ENCODE results near the gene RALGAPB.
A peak's percentile ranks its signal among the peaks of the same experiment; 100 is the strongest.
"Not testable (repeated sequence)": the region's sequence is repeated elsewhere in the genome, so short reads cannot be mapped to it uniquely, and the experiment has no call there.

RALGAPB gene

GRCh38 chr20:38432870-38433269, 39.8 kb upstream of the RALGAPB start:
- Histone ChIP-seq H3K4me1 (ENCODE audit: control insufficient read depth, insufficient read depth, low read length, poor library complexity, severe bottlenecking) (peaks cover 23% of the 10 kb centered on the region), H3K36me3 (ENCODE audit: control insufficient read depth, insufficient read depth, low read length) (peaks cover 46% of the 10 kb centered on the region)
- H3K27ac ChIP-seq (ENCODE audit: insufficient read depth, low read length, poor library complexity, severe bottlenecking); DNase-seq; H3K27me3 ChIP-seq (replicated peaks; ENCODE audit: control insufficient read depth, insufficient read depth, low read length, poor library complexity, severe bottlenecking); H3K4me3 ChIP-seq (ENCODE audit: insufficient read depth, low read depth, low read length, poor library complexity, severe bottlenecking); H3K9me3 ChIP-seq (ENCODE audit: control insufficient read depth, low read length): not testable (repeated sequence)

- Histone ChIP-seq H3K27ac (ENCODE audit: insufficient read depth, low read length, poor library complexity, severe bottlenecking) (peak overlapping the region; percentile 79), H3K36me3 (ENCODE audit: control insufficient read depth, insufficient read depth, low read length) (peaks cover 40% of the 10 kb centered on the region), H3K4me3 (ENCODE audit: insufficient read depth, low read depth, low read length, poor library complexity, severe bottlenecking) (peak overlapping the region; percentile 67), H3K9me3 (ENCODE audit: control insufficient read depth, low read length) (no peaks in the 10 kb centered on the region), H3K27me3 (replicated peaks; ENCODE audit: control insufficient read depth, insufficient read depth, low read length, poor library complexity, severe bottlenecking) (no peaks in the 10 kb centered on the region), H3K4me1 (ENCODE audit: control insufficient read depth, insufficient read depth, low read length, poor library complexity, severe bottlenecking) (peaks cover 23% of the 10 kb centered on the region)
- no peak for DNase-seq
Measured at GRCh38 chr20:38433304-38433972, 39.2 kb upstream of the RALGAPB start.

- no peaks in the 10 kb centered on the region for H3K9me3 ChIP-seq (ENCODE audit: control insufficient read depth, low read length)
- H3K36me3 ChIP-seq (ENCODE audit: control insufficient read depth, insufficient read depth, low read length), result peaks cover 31% of the 10 kb centered on the region
- peaks cover 23% of the 10 kb centered on the region for H3K4me1 ChIP-seq (ENCODE audit: control insufficient read depth, insufficient read depth, low read length, poor library complexity, severe bottlenecking)
- no peaks in the 10 kb centered on the region for H3K27me3 ChIP-seq (replicated peaks; ENCODE audit: control insufficient read depth, insufficient read depth, low read length, poor library complexity, severe bottlenecking)
- DNase-seq, result peak in 1 of 3 donors; percentile 9
- H3K4me3 ChIP-seq (ENCODE audit: insufficient read depth, low read depth, low read length, poor library complexity, severe bottlenecking), result peak overlapping the region; percentile 67
- peak overlapping the region; percentile 79 for H3K27ac ChIP-seq (ENCODE audit: insufficient read depth, low read length, poor library complexity, severe bottlenecking)
Measured at GRCh38 chr20:38434301-38434741, 38.3 kb upstream of the RALGAPB start.

GRCh38 chr20:38434770-38435554, 37.7 kb upstream of the RALGAPB start, which contains the start of gene SNHG17:
TSS of gene SNHG17 (minus strand) at chr20:38435328.
- Histone ChIP-seq H3K27ac (ENCODE audit: insufficient read depth, low read length, poor library complexity, severe bottlenecking) (peak within 1 kb of the TSS; percentile 79), H3K9me3 (ENCODE audit: control insufficient read depth, low read length) (no peaks in the 10 kb centered on the region), H3K4me3 (ENCODE audit: insufficient read depth, low read depth, low read length, poor library complexity, severe bottlenecking) (peak within 1 kb of the TSS; percentile 67), H3K27me3 (replicated peaks; ENCODE audit: control insufficient read depth, insufficient read depth, low read length, poor library complexity, severe bottlenecking) (no peaks in the 10 kb centered on the region), H3K4me1 (ENCODE audit: control insufficient read depth, insufficient read depth, low read length, poor library complexity, severe bottlenecking) (peaks cover 23% of the 10 kb centered on the region), H3K36me3 (ENCODE audit: control insufficient read depth, insufficient read depth, low read length) (peaks cover 25% of the 10 kb centered on the region)
- DNase-seq, result peak; percentile 77 to 85 (median 79)

GRCh38 chr20:38435555-38435939, 37.1 kb upstream of the RALGAPB start:
- DNase-seq, result no peak
- Histone ChIP-seq H3K9me3 (ENCODE audit: control insufficient read depth, low read length) (no peaks in the 10 kb centered on the region), H3K27ac (ENCODE audit: insufficient read depth, low read length, poor library complexity, severe bottlenecking) (no peak overlapping the region), H3K27me3 (replicated peaks; ENCODE audit: control insufficient read depth, insufficient read depth, low read length, poor library complexity, severe bottlenecking) (no peaks in the 10 kb centered on the region), H3K4me1 (ENCODE audit: control insufficient read depth, insufficient read depth, low read length, poor library complexity, severe bottlenecking) (peaks cover 23% of the 10 kb centered on the region), H3K36me3 (ENCODE audit: control insufficient read depth, insufficient read depth, low read length) (peaks cover 22% of the 10 kb centered on the region), H3K4me3 (ENCODE audit: insufficient read depth, low read depth, low read length, poor library complexity, severe bottlenecking) (no peak overlapping the region)

- Histone ChIP-seq H3K27me3 (replicated peaks; ENCODE audit: control insufficient read depth, insufficient read depth, low read length, poor library complexity, severe bottlenecking) (no peaks in the 10 kb centered on the region), H3K4me3 (ENCODE audit: insufficient read depth, low read depth, low read length, poor library complexity, severe bottlenecking) (no peak overlapping the region), H3K36me3 (ENCODE audit: control insufficient read depth, insufficient read depth, low read length) (peaks cover 3% of the 10 kb centered on the region), H3K4me1 (ENCODE audit: control insufficient read depth, insufficient read depth, low read length, poor library complexity, severe bottlenecking) (peaks cover 19% of the 10 kb centered on the region), H3K27ac (ENCODE audit: insufficient read depth, low read length, poor library complexity, severe bottlenecking) (no peak overlapping the region), H3K9me3 (ENCODE audit: control insufficient read depth, low read length) (no peaks in the 10 kb centered on the region)
- no peak for DNase-seq
Measured at GRCh38 chr20:38437796-38438195, 34.8 kb upstream of the RALGAPB start.

GRCh38 chr20:38441110-38441509, 31.5 kb upstream of the RALGAPB start:
- H3K27ac ChIP-seq (ENCODE audit: insufficient read depth, low read length, poor library complexity, severe bottlenecking); H3K9me3 ChIP-seq (ENCODE audit: control insufficient read depth, low read length); DNase-seq; H3K27me3 ChIP-seq (replicated peaks; ENCODE audit: control insufficient read depth, insufficient read depth, low read length, poor library complexity, severe bottlenecking); H3K4me3 ChIP-seq (ENCODE audit: insufficient read depth, low read depth, low read length, poor library complexity, severe bottlenecking); H3K4me1 ChIP-seq (ENCODE audit: control insufficient read depth, insufficient read depth, low read length, poor library complexity, severe bottlenecking); H3K36me3 ChIP-seq (ENCODE audit: control insufficient read depth, insufficient read depth, low read length): not testable (repeated sequence)

- no peak overlapping the region for H3K4me3 ChIP-seq (ENCODE audit: insufficient read depth, low read depth, low read length, poor library complexity, severe bottlenecking)
- H3K36me3 ChIP-seq (ENCODE audit: control insufficient read depth, insufficient read depth, low read length), result no peaks in the 10 kb centered on the region
- no peaks in the 10 kb centered on the region for H3K27me3 ChIP-seq (replicated peaks; ENCODE audit: control insufficient read depth, insufficient read depth, low read length, poor library complexity, severe bottlenecking)
- no peak overlapping the region for H3K27ac ChIP-seq (ENCODE audit: insufficient read depth, low read length, poor library complexity, severe bottlenecking)
- H3K4me1 ChIP-seq (ENCODE audit: control insufficient read depth, insufficient read depth, low read length, poor library complexity, severe bottlenecking), result peaks cover 8% of the 10 kb centered on the region
- H3K9me3 ChIP-seq (ENCODE audit: control insufficient read depth, low read length), result no peaks in the 10 kb centered on the region
- DNase-seq, result no peak
Measured at GRCh38 chr20:38441916-38442315, 30.7 kb upstream of the RALGAPB start.

GRCh38 chr20:38445381-38445796, 27.3 kb upstream of the RALGAPB start:
- no peak overlapping the region for H3K27ac ChIP-seq (ENCODE audit: insufficient read depth, low read length, poor library complexity, severe bottlenecking)
- H3K36me3 ChIP-seq (ENCODE audit: control insufficient read depth, insufficient read depth, low read length), result peaks cover 5% of the 10 kb centered on the region
- H3K4me3 ChIP-seq (ENCODE audit: insufficient read depth, low read depth, low read length, poor library complexity, severe bottlenecking), result no peak overlapping the region
- DNase-seq, result no peak
- H3K4me1 ChIP-seq (ENCODE audit: control insufficient read depth, insufficient read depth, low read length, poor library complexity, severe bottlenecking), result peaks cover 10% of the 10 kb centered on the region
- H3K9me3 ChIP-seq (ENCODE audit: control insufficient read depth, low read length), result no peaks in the 10 kb centered on the region
- no peaks in the 10 kb centered on the region for H3K27me3 ChIP-seq (replicated peaks; ENCODE audit: control insufficient read depth, insufficient read depth, low read length, poor library complexity, severe bottlenecking)

GRCh38 chr20:38445901-38446425, 26.7 kb upstream of the RALGAPB start:
- Histone ChIP-seq H3K4me1 (ENCODE audit: control insufficient read depth, insufficient read depth, low read length, poor library complexity, severe bottlenecking) (peaks cover 10% of the 10 kb centered on the region), H3K4me3 (ENCODE audit: insufficient read depth, low read depth, low read length, poor library complexity, severe bottlenecking) (peak overlapping the region; percentile 69), H3K36me3 (ENCODE audit: control insufficient read depth, insufficient read depth, low read length) (peaks cover 11% of the 10 kb centered on the region), H3K9me3 (ENCODE audit: control insufficient read depth, low read length) (no peaks in the 10 kb centered on the region), H3K27me3 (replicated peaks; ENCODE audit: control insufficient read depth, insufficient read depth, low read length, poor library complexity, severe bottlenecking) (no peaks in the 10 kb centered on the region), H3K27ac (ENCODE audit: insufficient read depth, low read length, poor library complexity, severe bottlenecking) (no peak overlapping the region)
- no peak for DNase-seq
